Measurements from ENCODE around the gene TPST2. TPM values are rescaled to one million over a fixed set of nuclear protein-coding genes. Genes with fewer than 3 reads are reported as not detected.

The TPST2 gene
- 38.7 and 60.6 TPM in 2 replicates for total RNA-seq

DNA sequence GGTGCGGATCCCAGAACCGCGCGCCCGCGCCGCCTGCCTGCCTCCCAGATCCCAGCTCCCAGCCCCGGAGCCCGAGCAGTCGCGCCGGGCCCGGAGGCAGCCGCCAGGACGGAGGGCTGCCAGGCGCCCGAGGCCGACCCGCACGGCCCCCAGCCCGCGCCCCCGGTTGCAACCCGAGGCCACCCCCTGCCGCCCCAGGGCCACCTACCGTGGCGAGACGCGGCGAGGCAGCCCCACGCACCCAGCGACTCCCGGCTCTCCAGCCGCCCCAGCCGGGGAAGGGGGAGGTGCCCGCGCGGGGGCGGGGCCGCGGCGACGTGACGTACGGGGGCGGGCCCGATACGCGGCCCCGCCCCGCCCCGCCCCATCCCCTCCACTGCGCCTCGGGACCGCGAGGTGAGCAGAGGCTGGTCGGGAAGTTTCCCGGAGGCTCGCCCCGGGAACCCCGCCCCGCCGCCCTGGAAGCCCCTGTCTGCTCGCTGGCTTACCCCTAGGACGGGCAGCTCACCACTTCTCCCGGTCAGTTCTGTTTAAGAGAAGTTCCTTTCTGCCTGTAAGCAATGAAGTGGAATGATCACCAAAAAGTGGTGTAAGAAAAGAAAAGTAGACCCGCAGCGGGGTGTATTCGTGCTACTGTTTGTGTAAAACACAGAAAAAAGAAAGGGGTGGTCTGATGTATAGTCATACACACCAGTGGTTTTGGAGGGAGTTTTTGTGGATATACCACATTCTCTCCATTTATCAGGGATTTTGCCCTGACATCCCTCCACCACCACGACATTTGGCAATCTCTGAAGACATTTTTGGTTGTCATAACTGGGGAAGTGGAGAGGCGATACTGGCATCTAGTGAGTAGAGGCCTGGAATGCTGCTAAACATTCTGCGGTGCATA, at the start of gene TPST2:
TPST2 (minus strand) TSS at position 288 of the 892 bp plus-strand sequence. CDS start 48,502 bp downstream, outside the sequence.

DNA sequence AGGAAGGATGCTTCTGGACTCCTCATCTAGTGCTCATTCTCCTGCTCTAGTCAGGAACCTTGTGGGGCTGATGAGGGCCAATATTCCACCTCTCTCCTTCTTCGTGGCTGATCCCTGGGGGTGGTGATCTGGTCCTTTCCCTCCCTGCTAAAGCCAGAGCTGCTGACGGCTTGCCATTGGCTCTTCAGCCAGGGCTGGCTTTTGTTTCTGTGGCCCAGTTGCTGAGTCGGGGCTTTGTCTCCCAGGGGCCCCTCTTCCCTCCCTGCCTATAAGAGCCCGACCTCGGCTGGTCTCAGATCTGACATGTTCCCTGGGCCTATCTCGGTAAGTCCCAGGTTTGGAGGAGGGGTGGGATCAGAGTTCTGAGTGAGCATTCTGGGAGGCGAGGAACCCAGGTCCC, 31.7 kb upstream of the TPST2 start, which contains the start of gene CRYBA4:
CRYBA4 (plus strand) TSS at position 301 of the 400 bp plus-strand sequence. CDS start 634 bp downstream, outside the sequence.

GRCh38 chr22:26617271-26618199, 27.6 kb upstream of the TPST2 start, which contains the start of gene CRYBB1:
Gene CRYBB1 (minus strand): TSS chr22:26618027. CDS start chr22:26616319, 1,708 bp downstream.

DNA sequence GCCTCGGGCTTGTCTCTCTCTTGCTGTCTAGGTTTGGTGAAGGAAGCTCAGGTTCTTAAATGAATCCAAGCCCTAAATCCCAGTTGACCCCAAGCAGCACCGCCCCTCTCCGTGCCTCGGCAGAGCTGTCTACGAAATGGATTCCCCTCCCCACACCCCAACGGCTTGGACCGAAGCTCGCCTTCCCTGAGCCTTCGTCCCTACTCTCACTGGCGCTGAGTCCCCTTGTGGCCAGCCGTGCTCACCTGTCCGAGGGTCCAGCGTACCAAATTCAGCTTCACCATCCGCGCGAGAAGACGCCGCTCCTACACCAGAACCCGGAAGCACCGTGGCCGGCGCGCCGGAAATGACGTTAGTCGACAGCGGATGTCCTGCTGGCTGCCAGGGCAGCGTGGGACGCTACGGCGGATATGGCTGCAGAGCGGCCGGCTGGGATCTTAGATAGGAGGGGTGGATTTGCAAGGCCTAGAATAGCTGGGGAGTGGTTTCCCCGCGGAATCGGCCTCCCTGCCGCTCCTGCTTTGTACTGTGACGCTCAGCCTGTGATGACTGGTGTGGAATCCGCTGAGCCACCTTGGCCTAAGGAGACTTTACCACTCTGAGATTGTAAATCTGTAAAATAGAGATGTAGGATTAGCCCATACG, 77.7 kb downstream of the TPST2 start, which contains the start of gene TFIP11:
TFIP11 (minus strand) TSS at position 325 of the 645 bp plus-strand sequence. CDS start 2,201 bp downstream, outside the sequence.

GRCh38 chr22:26483439-26484359, 106.2 kb downstream of the TPST2 start, which contains the start of the genes HPS4 and SRRD:
Gene HPS4 (minus strand): TSS chr22:26483783. CDS start chr22:26481762, 2,021 bp downstream.
Gene SRRD (plus strand): TSS chr22:26483877. CDS start chr22:26483891, 14 bp downstream.

Other genes starting within 250 kb of the TPST2 start
- gene ASPHD2, start 160.9 kb downstream of the TPST2 start, total RNA-seq, result 9.3 and 9.4 TPM in 2 replicates
- gene HPS4, start 106.3 kb downstream of the TPST2 start, total RNA-seq, result 13.0 and 28.9 TPM in 2 replicates
- 19.9 and 24.0 TPM in 2 replicates for gene SRRD, start 106.3 kb downstream of the TPST2 start, total RNA-seq
- 49.7 and 55.2 TPM in 2 replicates for gene TFIP11, start 77.7 kb downstream of the TPST2 start, total RNA-seq
- not detected in 2 replicates for gene CRYBB1, start 27.9 kb upstream of the TPST2 start, total RNA-seq
- not detected in 2 replicates for gene CRYBA4, start 31.8 kb upstream of the TPST2 start, total RNA-seq
- gene MIAT, start 67.5 kb upstream of the TPST2 start, total RNA-seq, result 0.32 and 0.46 TPM in 2 replicates

Data from epithelial cell of umbilical artery (primary cell).